ENCODE measurements around the gene C4B. TPM values are rescaled to one million over a fixed set of nuclear protein-coding genes. Genes with fewer than 3 reads are reported as not detected.
"Not testable (repeated sequence)": the region's sequence is repeated elsewhere in the genome, so short reads cannot be mapped to it uniquely, and the experiment has no call there.

Gene C4B
- total RNA-seq, 1 experiment from 2014 or later, result 8.8 TPM

- H3K27me3 ChIP-seq (ENCODE audit: control insufficient read depth, insufficient read depth, low read length); H3K36me3 ChIP-seq (ENCODE audit: control insufficient read depth, insufficient read depth, low read length); DNase-seq (ENCODE audit: low read depth, low spot score); BruUV-seq (replicated peaks); ATAC-seq; H3K27ac ChIP-seq (ENCODE audit: low read length); H3K4me3 ChIP-seq (ENCODE audit: low read depth in 2 of 2, low read length in 2 of 2); POLR2A ChIA-PET; in situ Hi-C loops (cut with HindIII; ENCODE audit: low pct_unique_long_range_greater_than_20kb, low sequenced_read_pairs); H3K4me1 ChIP-seq (ENCODE audit: control insufficient read depth, insufficient read depth, low read length); H3K9me3 ChIP-seq (ENCODE audit: control insufficient read depth, insufficient read depth, low read depth, low read length); CTCF ChIA-PET; intact Hi-C loops (cut with micrococcal nuclease; ENCODE audit: unreplicated experiment): not testable (repeated sequence)
Observed at GRCh38 chr6:32004864-32005537, 9.6 kb upstream of the C4B start.

DNA sequence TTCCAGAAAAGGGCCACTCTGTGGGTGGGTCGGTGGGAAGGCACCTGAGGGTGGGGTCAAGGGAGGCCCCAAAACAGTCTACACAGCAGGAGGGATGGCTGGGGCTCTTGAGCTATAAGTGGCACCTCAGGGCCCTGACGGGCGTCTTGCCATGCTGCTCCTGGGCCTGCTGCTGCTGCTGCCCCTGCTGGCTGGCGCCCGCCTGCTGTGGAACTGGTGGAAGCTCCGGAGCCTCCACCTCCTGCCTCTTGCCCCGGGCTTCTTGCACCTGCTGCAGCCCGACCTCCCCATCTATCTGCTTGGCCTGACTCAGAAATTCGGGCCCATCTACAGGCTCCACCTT is 9.1 kb upstream of the C4B start:
- H3K4me1 ChIP-seq (ENCODE audit: control insufficient read depth, insufficient read depth, low read length); ATAC-seq; in situ Hi-C loops (cut with HindIII; ENCODE audit: low pct_unique_long_range_greater_than_20kb, low sequenced_read_pairs); H3K27me3 ChIP-seq (ENCODE audit: control insufficient read depth, insufficient read depth, low read length); DNase-seq (ENCODE audit: low read depth, low spot score); CTCF ChIA-PET; H3K9me3 ChIP-seq (ENCODE audit: control insufficient read depth, insufficient read depth, low read depth, low read length); intact Hi-C loops (cut with micrococcal nuclease; ENCODE audit: unreplicated experiment); BruUV-seq (replicated peaks); H3K4me3 ChIP-seq (ENCODE audit: low read depth in 2 of 2, low read length in 2 of 2); H3K36me3 ChIP-seq (ENCODE audit: control insufficient read depth, insufficient read depth, low read length); H3K27ac ChIP-seq (ENCODE audit: low read length): not testable (repeated sequence)
- POLR2A ChIA-PET, result interaction anchor here (0.6 kb wide), 1 partner anchor 164 kb away, joined by 3 read pairs; no protein-coding TSS in a partner anchor

- H3K27ac ChIP-seq (ENCODE audit: low read length); H3K4me3 ChIP-seq (ENCODE audit: low read depth in 2 of 2, low read length in 2 of 2); H3K9me3 ChIP-seq (ENCODE audit: control insufficient read depth, insufficient read depth, low read depth, low read length); BruUV-seq (replicated peaks); H3K4me1 ChIP-seq (ENCODE audit: control insufficient read depth, insufficient read depth, low read length); CTCF ChIA-PET; intact Hi-C loops (cut with micrococcal nuclease; ENCODE audit: unreplicated experiment); DNase-seq (ENCODE audit: low read depth, low spot score); in situ Hi-C loops (cut with HindIII; ENCODE audit: low pct_unique_long_range_greater_than_20kb, low sequenced_read_pairs); H3K36me3 ChIP-seq (ENCODE audit: control insufficient read depth, insufficient read depth, low read length); H3K27me3 ChIP-seq (ENCODE audit: control insufficient read depth, insufficient read depth, low read length); ATAC-seq: not testable (repeated sequence)
- POLR2A ChIA-PET, result interaction anchor here (0.6 kb wide), 1 partner anchor 165 kb away, joined by 3 read pairs; no protein-coding TSS in a partner anchor
Observed at GRCh38 chr6:32005991-32006529, 8.5 kb upstream of the C4B start.

DNA sequence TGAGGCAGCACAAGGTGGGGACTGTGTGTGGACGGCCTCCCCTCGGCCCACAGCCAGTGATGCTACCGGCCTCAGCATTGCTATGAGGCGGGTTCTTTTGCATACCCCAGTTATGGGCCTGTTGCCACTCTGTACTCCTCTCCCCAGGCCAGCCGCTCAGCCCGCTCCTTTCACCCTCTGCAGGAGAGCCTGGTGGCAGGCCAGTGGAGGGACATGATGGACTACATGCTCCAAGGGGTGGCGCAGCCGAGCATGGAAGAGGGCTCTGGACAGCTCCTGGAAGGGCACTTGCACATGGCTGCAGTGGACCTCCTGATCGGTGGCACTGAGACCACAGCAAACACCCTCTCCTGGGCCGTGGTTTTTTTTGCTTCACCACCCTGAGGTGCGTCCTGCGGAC is 7.5 kb upstream of the C4B start:
- intact Hi-C loops (cut with micrococcal nuclease; ENCODE audit: unreplicated experiment); POLR2A ChIA-PET: not testable (repeated sequence)

GRCh38 chr6:32008037-32008436 is 6.6 kb upstream of the C4B start:
- CTCF ChIA-PET, result not testable (repeated sequence)

More for the DNA sequence above, 7.5 kb upstream of the C4B start:
- H3K4me1 ChIP-seq (ENCODE audit: control insufficient read depth, insufficient read depth, low read length); in situ Hi-C loops (cut with HindIII; ENCODE audit: low pct_unique_long_range_greater_than_20kb, low sequenced_read_pairs); DNase-seq (ENCODE audit: low read depth, low spot score); CTCF ChIA-PET; H3K27ac ChIP-seq (ENCODE audit: low read length); H3K9me3 ChIP-seq (ENCODE audit: control insufficient read depth, insufficient read depth, low read depth, low read length); ATAC-seq; H3K27me3 ChIP-seq (ENCODE audit: control insufficient read depth, insufficient read depth, low read length); H3K36me3 ChIP-seq (ENCODE audit: control insufficient read depth, insufficient read depth, low read length); H3K4me3 ChIP-seq (ENCODE audit: low read depth in 2 of 2, low read length in 2 of 2); BruUV-seq (replicated peaks): not testable (repeated sequence)

GRCh38 chr6:32008616-32009015 is 6.0 kb upstream of the C4B start:
- H3K36me3 ChIP-seq (ENCODE audit: control insufficient read depth, insufficient read depth, low read length); H3K9me3 ChIP-seq (ENCODE audit: control insufficient read depth, insufficient read depth, low read depth, low read length); H3K4me1 ChIP-seq (ENCODE audit: control insufficient read depth, insufficient read depth, low read length); H3K27ac ChIP-seq (ENCODE audit: low read length); in situ Hi-C loops (cut with HindIII; ENCODE audit: low pct_unique_long_range_greater_than_20kb, low sequenced_read_pairs); H3K27me3 ChIP-seq (ENCODE audit: control insufficient read depth, insufficient read depth, low read length); ATAC-seq; BruUV-seq (replicated peaks); intact Hi-C loops (cut with micrococcal nuclease; ENCODE audit: unreplicated experiment); POLR2A ChIA-PET; DNase-seq (ENCODE audit: low read depth, low spot score); H3K4me3 ChIP-seq (ENCODE audit: low read depth in 2 of 2, low read length in 2 of 2): not testable (repeated sequence)
- CTCF ChIA-PET, result interaction anchor here (0.6 kb wide), 1 partner anchor 99 kb away, joined by 3 read pairs; no protein-coding TSS in a partner anchor

More at GRCh38 chr6:32008037-32008436, 6.6 kb upstream of the C4B start:
- ATAC-seq; DNase-seq (ENCODE audit: low read depth, low spot score); H3K36me3 ChIP-seq (ENCODE audit: control insufficient read depth, insufficient read depth, low read length); in situ Hi-C loops (cut with HindIII; ENCODE audit: low pct_unique_long_range_greater_than_20kb, low sequenced_read_pairs); intact Hi-C loops (cut with micrococcal nuclease; ENCODE audit: unreplicated experiment); BruUV-seq (replicated peaks); H3K4me3 ChIP-seq (ENCODE audit: low read depth in 2 of 2, low read length in 2 of 2); POLR2A ChIA-PET; H3K27ac ChIP-seq (ENCODE audit: low read length); H3K4me1 ChIP-seq (ENCODE audit: control insufficient read depth, insufficient read depth, low read length); H3K27me3 ChIP-seq (ENCODE audit: control insufficient read depth, insufficient read depth, low read length); H3K9me3 ChIP-seq (ENCODE audit: control insufficient read depth, insufficient read depth, low read depth, low read length): not testable (repeated sequence)

DNA sequence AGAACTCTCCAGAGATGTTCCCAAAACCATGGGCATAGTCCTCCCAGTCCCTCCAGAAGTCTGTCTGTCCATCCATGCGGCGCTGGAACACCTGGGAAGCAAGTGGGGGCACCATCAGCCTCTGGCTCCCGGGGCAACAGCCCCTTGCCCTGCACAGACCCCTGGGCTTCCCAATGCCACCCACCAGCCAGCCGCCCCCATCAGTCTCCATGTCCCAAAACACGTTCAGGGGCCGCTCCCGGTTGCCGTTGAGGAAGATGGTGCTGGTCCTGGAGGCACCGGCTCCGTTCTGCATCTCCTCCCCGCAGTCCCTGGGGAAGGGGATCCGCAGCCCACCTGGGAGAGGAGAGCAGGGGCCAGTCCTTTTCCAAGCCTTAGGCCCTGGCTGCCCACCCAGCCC is 5.1 kb upstream of the C4B start:
- ATAC-seq; CTCF ChIA-PET; intact Hi-C loops (cut with micrococcal nuclease; ENCODE audit: unreplicated experiment); H3K27me3 ChIP-seq (ENCODE audit: control insufficient read depth, insufficient read depth, low read length); BruUV-seq (replicated peaks); in situ Hi-C loops (cut with HindIII; ENCODE audit: low pct_unique_long_range_greater_than_20kb, low sequenced_read_pairs); POLR2A ChIA-PET; H3K36me3 ChIP-seq (ENCODE audit: control insufficient read depth, insufficient read depth, low read length); H3K4me1 ChIP-seq (ENCODE audit: control insufficient read depth, insufficient read depth, low read length); H3K4me3 ChIP-seq (ENCODE audit: low read depth in 2 of 2, low read length in 2 of 2); DNase-seq (ENCODE audit: low read depth, low spot score); H3K9me3 ChIP-seq (ENCODE audit: control insufficient read depth, insufficient read depth, low read depth, low read length); H3K27ac ChIP-seq (ENCODE audit: low read length): not testable (repeated sequence)
